Stimulated activated CD4-positive, alpha-beta T cell treated with anti-CD3 and anti-CD28 coated beads, Interleukin-12 subunit alpha, Interleukin-12 subunit beta, amount 100 ng/mL, for 48 hours (primary cell): ENCODE data around the gene CHID1.

ENCODE experiments used
- DNase-seq, 3 donors: peaks; one replicate each; pipeline ENCODE4 v3.0.0-alpha.2; 2020; ENCODE audit warnings: low read depth in 2 of 3, low spot score in 1 of 3

Gene CHID1

DNA sequence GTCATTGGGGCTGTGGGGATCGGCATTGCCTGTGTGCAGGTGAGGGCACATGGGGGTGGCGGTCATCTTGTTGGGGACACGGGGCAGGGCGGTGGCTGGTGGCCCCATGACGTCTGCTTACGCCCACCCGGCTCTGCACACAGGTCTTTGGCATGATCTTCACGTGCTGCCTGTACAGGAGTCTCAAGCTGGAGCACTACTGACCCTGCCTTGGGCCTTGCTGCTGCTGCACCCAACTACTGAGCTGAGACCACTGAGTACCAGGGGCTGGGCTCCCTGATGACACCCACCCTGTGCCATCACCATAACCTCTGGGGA is 72.7 kb downstream of the CHID1 start:
- no peak for DNase-seq

DNA sequence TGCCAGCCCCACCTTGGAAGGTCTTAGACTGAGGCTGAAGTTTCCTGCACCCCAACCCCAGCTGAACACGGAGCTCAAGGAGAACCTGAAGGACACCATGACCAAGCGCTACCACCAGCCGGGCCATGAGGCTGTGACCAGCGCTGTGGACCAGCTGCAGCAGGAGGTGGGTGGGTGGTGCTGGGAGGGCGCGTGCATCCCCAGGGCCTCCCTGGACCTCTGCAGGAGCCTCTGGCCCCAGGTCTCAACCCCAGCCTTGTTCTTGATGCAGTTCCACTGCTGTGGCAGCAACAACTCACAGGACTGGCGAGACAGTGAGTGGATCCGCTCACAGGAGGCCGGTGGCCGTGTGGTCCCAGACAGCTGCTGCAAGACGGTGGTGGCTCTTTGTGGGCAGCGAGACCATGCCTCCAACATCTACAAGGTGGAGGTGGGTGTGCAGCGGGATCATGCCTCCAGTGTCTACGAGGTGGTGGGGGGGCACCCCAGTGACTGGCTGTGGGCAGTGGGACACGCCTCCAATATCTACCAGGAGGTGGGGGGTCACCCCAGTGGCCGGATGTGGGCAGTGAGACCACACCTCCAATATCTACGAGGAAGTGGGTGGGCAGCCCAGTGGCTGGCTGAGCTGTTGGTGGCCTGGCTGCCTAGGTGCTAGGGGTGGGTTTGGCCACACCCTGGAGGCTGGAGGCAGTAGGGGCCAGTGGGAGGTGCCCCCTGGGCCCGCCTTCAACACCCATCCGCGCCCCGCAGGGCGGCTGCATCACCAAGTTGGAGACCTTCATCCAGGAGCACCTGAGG is 73.2 kb downstream of the CHID1 start:
- no peak for DNase-seq

DNA sequence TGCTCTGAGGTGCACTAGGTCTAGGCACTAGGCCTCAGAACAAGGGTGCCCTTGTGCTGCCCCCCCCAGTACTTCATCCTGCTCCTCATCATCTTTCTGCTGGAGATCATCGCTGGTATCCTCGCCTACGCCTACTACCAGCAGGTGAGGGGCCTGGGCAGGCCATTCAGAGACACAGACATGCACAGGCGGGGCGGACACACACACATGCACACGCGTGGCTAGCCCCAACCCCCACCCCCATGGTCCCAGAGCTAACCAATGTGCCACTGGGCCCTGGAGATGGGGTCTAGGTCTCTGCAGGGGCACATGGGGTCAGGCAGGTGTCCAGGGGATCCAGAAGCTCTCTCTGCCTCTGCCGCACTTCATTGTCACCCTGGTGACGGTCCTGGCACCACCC is 73.9 kb downstream of the CHID1 start:
- DNase-seq = no peak

DNA sequence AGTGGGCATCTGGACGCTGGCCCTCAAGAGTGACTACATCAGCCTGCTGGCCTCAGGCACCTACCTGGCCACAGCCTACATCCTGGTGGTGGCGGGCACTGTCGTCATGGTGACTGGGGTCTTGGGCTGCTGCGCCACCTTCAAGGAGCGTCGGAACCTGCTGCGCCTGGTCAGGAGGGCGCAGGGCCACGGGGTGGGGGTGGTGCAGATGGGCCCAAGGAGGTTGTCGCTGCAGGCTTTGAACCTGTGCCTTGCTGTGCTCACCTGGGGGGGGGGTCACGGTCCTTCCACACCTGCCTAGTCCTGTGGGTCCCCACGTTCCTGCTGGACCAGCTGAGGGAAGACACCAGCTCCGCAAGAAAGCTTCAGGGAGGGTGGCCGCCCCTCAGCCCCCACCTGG is 74.3 kb downstream of the CHID1 start:
- DNase-seq = no peak

DNA sequence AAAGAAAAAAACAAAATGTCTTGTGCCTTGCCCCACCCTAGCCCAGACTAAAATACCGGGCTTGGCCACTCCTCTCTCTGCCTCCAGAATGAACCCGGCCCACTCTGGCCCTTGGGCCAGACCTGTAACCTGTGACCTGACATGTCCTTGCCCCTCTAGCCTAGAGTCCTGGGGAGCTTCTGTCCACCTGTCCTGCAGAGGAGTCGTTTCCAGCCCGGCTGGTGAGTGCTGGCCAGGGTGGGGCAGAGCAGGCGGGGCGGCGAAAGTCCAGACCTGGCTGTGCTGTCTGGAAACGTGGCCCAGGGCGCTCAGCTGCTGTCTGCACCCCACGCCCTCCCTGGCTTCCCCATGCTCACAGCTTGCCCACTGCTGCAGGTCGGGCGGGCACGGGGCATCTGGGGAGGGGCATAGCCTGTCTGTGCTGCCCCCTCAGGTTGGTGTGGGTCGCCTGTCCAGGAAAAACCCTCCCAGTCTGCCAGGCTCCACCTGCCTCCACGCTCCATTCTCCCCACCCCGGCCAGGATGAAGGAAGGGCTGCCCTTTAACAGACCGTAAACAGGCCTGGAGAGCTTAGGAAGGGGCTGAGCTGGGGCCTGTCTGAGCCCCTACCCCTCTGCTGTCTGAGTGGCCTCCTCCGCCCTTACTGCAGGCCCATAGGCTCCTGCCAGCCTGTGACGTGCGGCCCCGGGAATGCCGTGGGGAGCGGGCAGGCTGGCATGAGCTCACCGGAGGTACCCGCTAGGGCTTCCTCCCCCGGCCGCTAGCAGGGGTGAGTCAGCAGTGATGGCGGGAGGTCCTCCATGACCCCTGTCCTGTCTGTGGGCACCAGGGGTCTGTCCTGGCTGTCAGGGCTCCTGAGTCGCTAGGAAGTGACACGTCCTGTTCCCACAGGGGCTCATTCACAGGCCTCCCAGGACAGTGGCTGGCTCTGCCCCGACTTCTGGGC is 76.0 kb downstream of the CHID1 start:
- no peak for DNase-seq

DNA sequence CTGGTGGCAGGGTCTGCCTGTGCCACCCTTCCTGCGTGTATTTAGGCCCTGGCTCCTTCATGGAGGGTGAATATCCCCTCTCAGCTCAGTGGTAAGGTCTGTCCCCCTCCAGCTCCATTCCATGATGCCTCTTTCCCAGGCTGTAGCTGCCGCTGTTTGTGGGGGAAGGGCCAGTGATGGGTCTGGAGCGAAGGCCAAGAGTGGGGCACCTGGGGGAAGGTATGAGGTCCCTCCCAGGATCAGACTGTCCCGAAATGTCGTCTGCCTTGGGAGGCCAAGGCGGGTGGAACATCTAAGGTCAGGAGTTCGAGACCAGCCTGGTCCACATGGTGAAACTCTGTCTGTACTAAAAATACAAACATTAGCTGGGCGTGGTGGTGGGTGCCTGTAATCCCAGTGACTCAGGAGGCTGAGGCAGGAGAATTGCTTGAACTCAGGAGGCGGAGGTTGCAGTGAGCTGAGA is 76.7 kb downstream of the CHID1 start:
- DNase-seq = no peak

DNA sequence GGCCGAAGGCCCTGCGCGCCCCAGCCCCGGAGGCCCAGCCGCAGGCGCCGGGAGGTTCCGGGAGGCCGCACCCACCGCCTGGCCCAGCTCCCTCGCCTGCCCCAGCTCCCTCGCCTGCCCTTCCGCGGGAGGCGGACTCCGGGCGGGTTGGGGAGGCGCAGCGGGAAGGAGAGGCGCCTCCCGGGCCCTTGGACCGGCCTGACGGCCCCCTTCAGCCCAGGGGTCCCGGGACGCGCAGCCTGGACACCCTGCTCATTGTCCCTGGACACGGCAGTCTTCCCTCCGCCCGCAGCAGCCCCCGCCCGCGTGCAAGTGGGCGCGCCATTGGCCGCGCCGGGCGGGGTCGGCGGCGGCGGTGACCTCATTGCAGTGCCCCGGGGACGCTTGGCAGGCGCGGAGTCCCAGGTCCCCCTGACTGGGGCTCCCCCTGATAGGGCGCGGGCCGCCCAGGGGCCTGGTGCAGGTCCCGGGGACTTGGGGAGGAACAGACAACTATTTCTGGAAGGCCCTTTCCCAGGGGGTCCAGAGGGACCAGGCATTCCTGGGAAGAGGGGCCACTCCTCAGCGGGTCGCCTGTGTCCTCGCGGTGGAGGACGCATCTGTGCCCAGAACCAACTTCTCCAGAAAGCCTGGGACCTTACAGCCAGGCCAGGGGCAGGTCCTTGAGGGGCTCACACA is 77.4 kb downstream of the CHID1 start:
- DNase-seq = no peak

DNA sequence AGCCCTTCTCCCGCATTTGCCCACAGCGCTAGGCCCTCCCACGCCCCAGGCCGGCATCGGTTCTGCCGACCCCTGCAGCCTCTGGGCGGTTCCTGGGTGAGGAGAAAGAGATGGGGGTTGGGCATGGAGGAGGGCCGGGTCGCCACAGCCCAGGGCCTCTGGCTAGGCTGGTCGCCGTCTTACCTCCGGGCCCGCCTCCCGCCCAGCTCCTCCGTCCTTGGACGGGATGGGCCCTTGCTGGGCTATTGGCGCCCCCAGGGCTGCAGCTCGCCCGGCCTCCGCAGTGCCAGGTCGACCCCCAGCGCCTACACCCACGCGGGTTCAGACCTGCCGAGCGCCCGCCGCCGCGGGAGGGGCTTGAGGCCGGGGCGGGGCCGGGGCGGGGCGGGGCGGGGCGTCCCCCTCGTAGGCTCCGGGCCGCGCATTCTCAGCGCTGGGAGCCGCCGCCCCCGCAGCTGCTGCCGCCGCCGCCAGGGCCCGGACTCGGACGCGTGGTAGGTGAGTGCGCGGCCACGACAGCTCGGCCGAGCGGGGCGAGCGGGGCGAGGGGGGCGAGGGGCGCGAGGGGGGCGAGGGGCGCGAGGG is 78.0 kb downstream of the CHID1 start, which contains the start of gene CD151:
Gene CD151 (plus strand): TSS at position 424 of the 585 bp plus-strand sequence. CDS start 3,118 bp downstream, outside the sequence.
- DNase-seq = no peak

DNA sequence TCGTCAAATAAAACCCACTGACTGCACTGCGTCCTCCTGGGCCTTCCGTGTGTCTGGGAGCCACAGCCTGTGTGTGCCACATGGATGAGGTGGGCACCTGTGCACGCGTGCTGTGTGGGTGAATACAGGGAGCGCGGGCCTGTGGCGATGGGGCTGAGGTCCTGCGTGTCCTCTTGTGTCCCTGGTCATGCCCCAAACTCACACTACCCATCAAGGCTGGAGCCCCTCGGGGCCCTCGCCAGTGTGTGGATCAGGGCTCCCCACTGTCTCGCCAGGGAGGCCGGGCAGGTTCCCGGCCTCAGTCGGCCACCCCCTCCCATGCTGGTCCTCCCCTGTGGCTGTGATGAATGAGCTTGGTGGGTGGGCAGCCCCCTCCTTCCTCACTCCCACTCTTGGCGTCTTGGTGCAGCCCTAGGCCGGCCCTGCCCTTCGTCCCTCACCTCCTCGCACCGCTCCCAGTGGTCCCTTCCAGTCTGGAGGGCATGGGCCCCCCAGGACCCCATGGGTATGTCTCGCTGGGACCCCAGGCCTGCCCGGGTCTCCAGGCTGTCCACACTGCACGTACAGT is 78.6 kb downstream of the CHID1 start:
- no peak for DNase-seq

DNA sequence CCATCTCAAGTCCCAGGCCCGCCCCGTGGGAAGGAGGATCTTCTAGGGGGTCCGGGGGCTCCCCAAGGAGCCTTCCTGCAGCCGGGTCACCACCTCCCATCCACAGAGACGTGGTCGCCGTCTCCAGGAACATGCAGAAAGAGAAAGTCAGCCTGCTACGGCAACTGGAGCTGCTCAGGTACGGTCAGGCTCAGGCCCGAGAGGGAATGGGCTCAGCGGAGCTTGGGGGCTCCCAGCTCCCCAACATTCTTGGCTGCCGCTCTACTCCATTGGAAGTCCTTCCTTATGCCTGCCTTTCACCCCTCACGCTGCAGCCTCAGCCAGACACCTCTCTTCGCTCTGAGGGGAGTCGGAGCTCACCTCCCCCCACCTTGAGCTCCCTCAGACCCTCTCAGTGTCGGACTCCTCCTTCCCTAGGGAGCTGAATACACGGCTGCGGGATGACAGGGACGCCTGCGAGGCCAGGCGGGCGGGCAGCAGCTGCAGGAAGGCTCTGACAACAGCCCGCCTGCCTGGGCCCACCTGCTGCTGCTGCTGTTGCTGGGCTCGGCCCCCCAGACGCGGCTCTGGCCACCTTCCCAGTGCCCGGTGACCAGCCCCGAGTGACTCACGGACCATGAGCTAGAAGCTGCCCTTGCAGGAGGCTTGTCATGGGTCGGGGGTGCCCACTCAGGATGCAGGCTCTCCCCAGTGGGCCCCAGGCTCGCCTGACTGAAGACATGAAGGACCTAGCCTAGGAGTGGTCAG is 79.3 kb downstream of the CHID1 start:
- no peak for DNase-seq

DNA sequence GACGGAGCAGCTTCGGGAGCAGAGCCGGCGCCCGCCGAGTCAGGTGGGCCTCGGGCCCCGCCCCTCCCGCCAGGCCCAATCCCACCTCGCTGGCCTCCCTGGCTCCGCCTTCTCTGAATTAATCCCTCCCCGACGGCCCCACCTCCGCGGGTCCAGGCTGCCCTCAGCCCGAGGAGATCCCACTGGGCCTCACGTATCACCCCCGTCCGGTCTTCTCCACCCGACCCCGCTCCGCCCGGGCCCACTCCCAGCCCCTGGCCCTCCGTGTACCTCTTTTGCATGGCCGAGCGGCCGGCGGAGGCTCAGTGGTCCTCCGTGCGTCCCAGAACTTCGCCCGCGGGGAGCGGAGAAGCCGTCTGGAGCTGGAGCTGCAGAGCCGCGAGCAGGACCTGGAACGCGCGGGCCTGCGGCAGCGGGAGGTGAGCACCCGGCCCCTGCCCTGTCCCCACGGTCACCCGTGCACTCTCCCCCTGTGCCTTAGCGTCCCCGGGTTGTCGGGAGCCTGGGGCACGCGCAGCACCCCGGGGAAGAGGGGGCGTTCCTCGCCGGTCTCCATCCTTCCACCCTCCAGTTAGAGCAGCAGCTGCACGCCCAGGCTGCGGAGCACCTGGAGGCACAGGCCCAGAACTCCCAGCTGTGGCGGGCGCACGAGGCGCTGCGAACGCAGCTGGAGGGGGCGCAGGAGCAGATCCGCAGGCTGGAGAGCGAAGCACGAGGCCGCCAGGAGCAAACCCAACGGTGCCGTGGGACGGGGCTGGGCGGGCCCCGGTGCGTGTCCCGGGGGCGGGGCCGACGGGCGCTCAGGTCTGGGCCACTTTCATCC is 80.1 kb downstream of the CHID1 start:
- no peak for DNase-seq

DNA sequence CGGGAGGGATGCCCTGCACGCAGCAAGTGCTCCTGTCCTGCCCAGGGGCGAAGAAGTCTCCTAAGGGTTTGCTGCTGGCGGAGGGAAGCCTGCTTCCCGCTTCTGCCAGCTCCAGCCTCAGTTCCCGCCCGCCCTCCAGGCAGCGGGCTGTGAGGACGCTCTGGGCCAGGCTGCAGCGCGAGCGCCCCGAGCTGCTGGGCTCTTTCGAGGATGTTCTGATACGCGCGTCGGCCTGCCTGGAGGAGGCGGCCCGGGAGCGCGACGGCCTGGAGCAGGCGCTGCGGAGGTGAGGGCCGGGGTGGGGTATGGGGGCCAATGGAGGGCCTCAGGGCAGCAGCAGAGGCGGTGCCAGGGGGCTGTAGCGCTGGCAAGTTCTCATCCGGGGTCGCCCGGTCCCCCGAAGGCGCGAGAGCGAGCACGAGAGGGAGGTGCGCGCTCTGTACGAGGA is 80.7 kb downstream of the CHID1 start:
- no peak for DNase-seq

DNA sequence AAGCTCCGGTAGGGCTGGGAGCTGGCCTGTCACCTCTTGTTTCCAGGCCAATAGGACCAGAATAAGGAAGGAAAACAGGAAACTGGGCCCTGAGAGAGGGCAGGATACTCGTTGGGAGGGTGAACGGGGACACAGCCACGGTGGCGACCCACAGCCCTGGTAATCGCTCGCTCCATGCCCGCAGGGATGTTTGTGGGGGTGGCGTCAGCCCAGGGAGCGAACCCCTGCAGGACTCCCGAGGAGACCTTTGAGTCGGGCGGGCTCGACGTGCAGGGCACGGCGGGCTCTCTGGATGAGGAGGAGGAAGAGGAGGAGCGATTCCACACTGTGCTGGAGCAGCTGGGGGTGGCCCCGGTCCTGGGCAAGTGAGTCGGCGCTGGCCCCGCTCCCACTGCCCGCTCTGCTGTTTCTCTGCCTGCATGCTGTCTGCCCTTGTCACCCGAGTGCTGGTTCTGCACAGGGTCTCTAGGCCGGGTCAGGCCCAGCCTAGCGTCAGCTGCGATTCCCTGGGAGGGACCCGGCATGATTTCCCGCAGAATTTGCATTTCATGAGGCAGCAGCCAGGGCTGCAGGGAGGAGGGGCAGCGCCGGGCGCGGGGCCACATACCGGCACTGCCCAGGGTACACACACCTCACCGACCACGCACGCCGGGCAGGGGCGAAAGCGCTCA is 81.3 kb downstream of the CHID1 start:
- DNase-seq = no peak

DNA sequence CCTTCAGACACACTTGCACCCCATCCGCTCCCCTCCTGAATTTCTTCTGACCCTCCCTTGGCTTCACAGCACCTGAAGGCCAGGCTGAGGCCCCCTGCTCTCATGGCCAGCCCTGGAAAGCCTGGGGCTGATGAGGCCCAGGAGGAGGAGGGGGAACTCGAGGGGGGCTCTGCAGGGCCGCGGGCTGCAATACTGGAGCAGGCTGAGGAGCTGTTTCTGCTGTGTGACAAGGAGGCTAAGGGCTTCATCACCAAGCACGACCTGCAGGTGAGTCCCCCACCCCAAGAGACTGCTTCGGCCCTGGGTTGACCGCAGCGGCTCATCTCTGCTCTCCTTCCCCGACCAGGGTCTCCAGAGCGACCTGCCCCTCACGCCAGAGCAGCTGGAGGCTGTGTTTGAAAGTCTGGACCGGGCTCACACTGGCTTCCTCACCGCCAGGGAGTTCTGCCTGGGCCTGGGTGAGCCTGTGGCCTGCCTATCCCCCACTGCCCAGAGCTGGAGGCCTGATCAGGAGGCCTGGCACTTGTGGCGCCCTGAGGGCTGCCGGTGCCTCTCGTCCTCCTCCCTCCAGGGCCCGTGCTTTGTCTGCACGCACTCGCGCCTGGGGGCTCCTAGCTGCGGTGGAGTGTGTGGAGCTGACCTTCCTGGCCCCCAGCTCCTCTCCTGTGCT is 82.0 kb downstream of the CHID1 start:
- no peak for DNase-seq

DNA sequence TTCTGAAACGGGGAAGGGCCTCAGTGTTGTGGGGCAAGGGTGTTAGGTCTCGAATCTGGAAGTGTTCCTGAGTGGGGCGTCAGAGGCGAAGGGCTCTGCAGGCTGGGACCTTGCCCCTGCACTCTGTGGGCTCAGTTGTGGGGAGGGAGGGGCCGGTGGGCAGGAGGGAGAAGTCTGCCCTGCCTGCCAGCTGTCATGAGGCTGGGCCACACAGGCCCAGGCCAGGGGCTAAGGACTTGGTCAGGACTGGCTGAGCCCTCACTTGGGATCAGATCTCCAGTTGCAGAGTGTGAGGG is 82.8 kb downstream of the CHID1 start, which contains the start of gene CRACR2B:
Gene CRACR2B (plus strand): TSS at position 23 of the 296 bp plus-strand sequence. CDS start 689 bp downstream, outside the sequence.
- no peak for DNase-seq

DNA sequence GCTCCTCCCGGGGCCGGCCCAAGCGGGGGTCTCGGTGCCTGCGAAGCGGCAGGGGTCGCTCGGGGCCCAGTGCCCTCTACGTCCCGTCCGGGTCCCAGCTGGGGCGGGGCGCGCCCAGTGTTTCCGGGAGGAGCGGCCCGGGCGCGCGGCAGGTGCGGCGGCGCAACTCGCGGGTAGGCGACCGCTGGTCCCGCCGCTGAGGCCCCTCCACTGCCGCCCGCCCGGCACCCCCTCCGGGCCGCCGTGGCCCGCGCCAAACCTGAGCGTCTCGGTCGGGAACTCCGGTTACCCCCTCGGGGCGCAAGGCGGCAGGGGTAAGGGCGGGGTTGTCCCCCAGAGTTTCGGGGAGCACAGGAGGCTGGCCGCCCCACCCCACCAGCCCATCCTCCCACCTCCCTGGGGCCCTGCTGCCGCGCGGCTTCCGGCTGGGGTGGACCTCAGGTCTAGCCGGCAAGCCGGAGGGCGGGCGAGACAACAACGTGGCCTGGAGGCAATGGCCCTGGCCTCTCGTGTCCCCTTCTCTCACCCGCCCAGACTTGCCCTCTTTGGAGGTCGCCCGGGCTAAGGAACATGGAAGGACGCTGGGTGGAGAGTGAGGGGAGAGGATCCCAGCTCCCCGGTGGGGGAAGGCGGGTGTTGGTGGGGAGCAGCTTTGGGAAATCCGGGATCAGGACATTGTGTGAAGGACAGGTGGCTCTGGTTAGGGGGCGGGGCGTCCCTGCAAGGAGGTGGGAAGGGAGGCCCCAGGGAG is 83.3 kb downstream of the CHID1 start:
- no peak for DNase-seq

DNA sequence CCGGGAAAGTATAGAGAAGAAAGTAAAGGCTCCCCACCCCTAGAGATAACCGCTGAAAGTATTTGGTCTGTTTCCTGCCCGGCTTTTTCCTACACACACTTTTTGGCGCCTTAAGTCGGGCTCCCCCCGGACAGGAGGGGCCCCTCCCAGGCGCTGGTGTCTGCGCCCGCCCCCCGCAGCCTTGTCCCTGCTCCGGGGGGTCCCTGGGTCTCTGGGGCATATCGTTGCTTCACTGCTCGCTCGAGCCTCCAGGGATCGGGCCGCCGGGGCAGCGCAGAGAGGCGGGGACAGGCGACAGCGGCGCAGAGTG is 83.8 kb downstream of the CHID1 start:
- no peak for DNase-seq

DNA sequence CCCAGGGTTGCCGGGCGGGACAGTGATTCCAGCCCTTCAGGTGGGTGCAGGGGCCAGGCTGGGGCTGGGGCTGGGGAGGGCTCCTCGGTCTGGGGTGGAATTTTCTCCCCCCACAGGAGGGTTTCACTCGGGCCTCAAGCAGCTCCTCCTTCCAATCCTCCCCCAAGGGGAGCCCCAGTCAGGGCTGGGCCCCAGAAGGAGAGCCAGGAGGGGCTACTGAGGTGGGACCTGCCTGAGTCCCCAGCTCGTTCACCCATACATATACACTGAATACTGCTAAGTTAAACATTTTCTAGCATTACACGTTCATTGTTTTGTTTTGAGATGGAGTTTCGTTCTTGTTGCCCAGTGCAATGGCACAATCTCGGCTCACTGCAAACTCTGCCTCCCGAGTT is 84.4 kb downstream of the CHID1 start:
- DNase-seq = no peak
